H7 (cell line): ENCODE results near the gene JMJD8. TPM values are rescaled to one million over a fixed set of nuclear protein-coding genes. Genes with fewer than 3 reads are reported as not detected.
"Not testable (repeated sequence)": the region's sequence is repeated elsewhere in the genome, so short reads cannot be mapped to it uniquely, and the experiment has no call there.

ENCODE experiments used
- DNase-seq: peaks from one replicate; pipeline ENCODE4 v3.0.0; 2012
- H3K27me3 ChIP-seq: 2 replicates; pipeline ENCODE4 v1.6.0; 2011; ENCODE audit warnings: mild to moderate bottlenecking, low read length; ENCODE audit not compliant: control insufficient read depth, insufficient read depth
- H3K36me3 ChIP-seq: replicated peaks from 2 replicates; pipeline ENCODE4 v1.5.1; 2011; ENCODE audit warnings: low read length; ENCODE audit not compliant: control insufficient read depth, insufficient read depth
- H3K4me3 ChIP-seq: 2 replicates; pipeline ENCODE4 v1.5.1; 2011; ENCODE audit warnings: low read depth, mild to moderate bottlenecking, control low read depth, low read length, moderate library complexity; ENCODE audit not compliant: insufficient read depth
- total RNA-seq: library from RNA; depleted of rRNA; stranded (reverse); fragments of >200 nt; shearing (Covaris generic); gene quantifications from 2 replicates; pipeline ENCODE4 v1.2.3, GENCODE V29; 2014

JMJD8 gene
- total RNA-seq, 1 experiment from 2014 or later, result 88.2 TPM

- Histone ChIP-seq H3K4me3 (peak overlapping the region; percentile 53; the same call in 1 of the 2 replicates), H3K36me3 (no peaks in the 10 kb centered on the region), H3K27me3 (peaks cover 56% of the 10 kb centered on the region)
- DNase-seq, result no peak
Observed at GRCh38 chr16:693364-693763, 9.2 kb upstream of the JMJD8 start.

- H3K27me3 ChIP-seq, result peaks cover 53% of the 10 kb centered on the region
- peak; percentile 58 for DNase-seq
- H3K4me3 ChIP-seq, result no peak overlapping the region
- H3K36me3 ChIP-seq, result no peaks in the 10 kb centered on the region
Observed at GRCh38 chr16:692356-693108, 8.4 kb upstream of the JMJD8 start.

GRCh38 chr16:691242-691641 lies 7.1 kb upstream of the JMJD8 start:
- H3K36me3 ChIP-seq, DNase-seq, H3K4me3 ChIP-seq: not testable (repeated sequence)
- H3K27me3 ChIP-seq, result peaks cover 46% of the 10 kb centered on the region

GRCh38 chr16:689175-689897 lies 5.2 kb upstream of the JMJD8 start:
- DNase-seq, result no peak
- Histone ChIP-seq H3K36me3 (no peaks in the 10 kb centered on the region), H3K4me3 (peak overlapping the region; percentile 80), H3K27me3 (peaks cover 30% of the 10 kb centered on the region)

GRCh38 chr16:687499-687898 lies 3.4 kb upstream of the JMJD8 start:
- peaks cover 12% of the 10 kb centered on the region for H3K27me3 ChIP-seq
- H3K4me3 ChIP-seq, result no peak overlapping the region
- peaks cover 2% of the 10 kb centered on the region for H3K36me3 ChIP-seq
- no peak for DNase-seq

- H3K27me3 ChIP-seq, result peaks cover 5% of the 10 kb centered on the region
- peaks cover 9% of the 10 kb centered on the region for H3K36me3 ChIP-seq
- H3K4me3 ChIP-seq, result no peak overlapping the region
- no peak for DNase-seq
Observed at GRCh38 chr16:686459-687260, 2.5 kb upstream of the JMJD8 start.

GRCh38 chr16:685967-686366 lies 1.8 kb upstream of the JMJD8 start:
- Histone ChIP-seq H3K4me3 (no peak overlapping the region), H3K27me3 (peaks cover 2% of the 10 kb centered on the region), H3K36me3 (peaks cover 11% of the 10 kb centered on the region)
- peak; percentile 84 for DNase-seq

GRCh38 chr16:684961-685696 lies 995 bp upstream of the JMJD8 start:
- peaks cover 11% of the 10 kb centered on the region for H3K36me3 ChIP-seq
- no peak for DNase-seq
- no peaks in the 10 kb centered on the region for H3K27me3 ChIP-seq
- H3K4me3 ChIP-seq, result no peak overlapping the region

- H3K36me3 ChIP-seq, result peaks cover 11% of the 10 kb centered on the region
- no peaks in the 10 kb centered on the region for H3K27me3 ChIP-seq
- peak; percentile 77 for DNase-seq
- H3K4me3 ChIP-seq, result peak overlapping the region; percentile 87
Observed at GRCh38 chr16:683396-684070, 601 bp downstream of the JMJD8 start.

- peak overlapping the region; percentile 87 for H3K4me3 ChIP-seq
- peak; percentile 57 for DNase-seq
- peaks cover 11% of the 10 kb centered on the region for H3K36me3 ChIP-seq
Observed at GRCh38 chr16:682493-683395, 1.4 kb downstream of the JMJD8 start.

GRCh38 chr16:681746-682427 lies 2.2 kb downstream of the JMJD8 start:
- DNase-seq, result no peak
- no peak overlapping the region for H3K4me3 ChIP-seq
- H3K36me3 ChIP-seq, result peaks cover 11% of the 10 kb centered on the region
- no peaks in the 10 kb centered on the region for H3K27me3 ChIP-seq

More at GRCh38 chr16:682493-683395, 1.4 kb downstream of the JMJD8 start:
- H3K27me3 ChIP-seq, result no peaks in the 10 kb centered on the region

- peaks cover 11% of the 10 kb centered on the region for H3K36me3 ChIP-seq
- peak; percentile 73 for DNase-seq
- peak overlapping the region; percentile 90 for H3K4me3 ChIP-seq
- no peaks in the 10 kb centered on the region for H3K27me3 ChIP-seq
Observed at GRCh38 chr16:680967-681745, 3.0 kb downstream of the JMJD8 start.
